WTC11 (cell line): ENCODE measurements around the gene SEC24C.

Experiments used
- AFF4 ChIP-seq: sonication (generic); formaldehyde crosslinking; IDR thresholded peaks from 2 replicates; pipeline ENCODE4 v1.8.1; 2023; ENCODE audit warnings: mild to moderate bottlenecking, missing genetic modification reagents, borderline replicate concordance
- ATF1 ChIP-seq: sonication (generic); formaldehyde crosslinking; IDR thresholded peaks from 2 replicates; pipeline ENCODE4 v1.8.1; 2023; ENCODE audit warnings: mild to moderate bottlenecking, moderate library complexity, missing genetic modification reagents
- ELF4 ChIP-seq: sonication (generic); formaldehyde crosslinking; IDR thresholded peaks from 2 replicates; pipeline ENCODE4 v1.8.1; 2022; ENCODE audit warnings: low read depth, mild to moderate bottlenecking, moderate library complexity, missing genetic modification reagents
- FOXK1 ChIP-seq: sonication (generic); formaldehyde crosslinking; IDR thresholded peaks from 2 replicates; pipeline ENCODE4 v1.8.0; 2022; ENCODE audit warnings: mild to moderate bottlenecking, moderate library complexity, missing genetic modification reagents
- IRF2 ChIP-seq: sonication (generic); formaldehyde crosslinking; IDR thresholded peaks from 2 replicates; pipeline ENCODE4 v1.8.0; 2022; ENCODE audit warnings: low read depth, missing genetic modification reagents, borderline replicate concordance
- NR1H2 ChIP-seq: sonication (generic); formaldehyde crosslinking; IDR thresholded peaks from 2 replicates; pipeline ENCODE4 v1.9.0; 2021; ENCODE audit warnings: mild to moderate bottlenecking, moderate library complexity, missing genetic modification reagents
- PRDM15 ChIP-seq: sonication (generic); formaldehyde crosslinking; IDR thresholded peaks from 2 replicates; pipeline ENCODE4 v1.8.0; 2022; ENCODE audit warnings: missing genetic modification reagents
- TCF7 ChIP-seq: sonication (generic); formaldehyde crosslinking; IDR thresholded peaks from 2 replicates; pipeline ENCODE4 v1.8.0; 2022; ENCODE audit warnings: mild to moderate bottlenecking, low read depth, missing genetic modification reagents, moderate library complexity
- USF1 ChIP-seq: sonication (generic); formaldehyde crosslinking; IDR thresholded peaks from 2 replicates; pipeline ENCODE4 v1.8.0; 2022; ENCODE audit warnings: mild to moderate bottlenecking, missing genetic modification reagents
- ZNF121 ChIP-seq: sonication (generic); formaldehyde crosslinking; IDR thresholded peaks from 2 replicates; pipeline ENCODE4 v1.8.0; 2023; ENCODE audit warnings: missing genetic modification reagents
- ZNF416 ChIP-seq: fragments of 250-450 bp; sonication (Bioruptor Pico); IDR thresholded peaks from 2 replicates; pipeline ENCODE4 v1.9.0; 2021; ENCODE audit warnings: mild to moderate bottlenecking, inconsistent platforms
- TF ChIP-seq, protein P1 (sequence below): fragments of 200-600 bp; IDR thresholded peaks from 2 replicates; pipeline ENCODE4 v1.8.0; 2022; ENCODE audit warnings: antibody characterized with exemption
- TF ChIP-seq, protein P2 (sequence below): sonication (generic); formaldehyde crosslinking; IDR thresholded peaks from 2 replicates; pipeline ENCODE4 v1.8.0; 2022; ENCODE audit warnings: mild to moderate bottlenecking, missing genetic modification reagents
- TF ChIP-seq, protein P3 (sequence below): sonication (generic); formaldehyde crosslinking; IDR thresholded peaks from 2 replicates; pipeline ENCODE4 v1.8.1; 2023; ENCODE audit warnings: mild to moderate bottlenecking, missing genetic modification reagents

DNA sequence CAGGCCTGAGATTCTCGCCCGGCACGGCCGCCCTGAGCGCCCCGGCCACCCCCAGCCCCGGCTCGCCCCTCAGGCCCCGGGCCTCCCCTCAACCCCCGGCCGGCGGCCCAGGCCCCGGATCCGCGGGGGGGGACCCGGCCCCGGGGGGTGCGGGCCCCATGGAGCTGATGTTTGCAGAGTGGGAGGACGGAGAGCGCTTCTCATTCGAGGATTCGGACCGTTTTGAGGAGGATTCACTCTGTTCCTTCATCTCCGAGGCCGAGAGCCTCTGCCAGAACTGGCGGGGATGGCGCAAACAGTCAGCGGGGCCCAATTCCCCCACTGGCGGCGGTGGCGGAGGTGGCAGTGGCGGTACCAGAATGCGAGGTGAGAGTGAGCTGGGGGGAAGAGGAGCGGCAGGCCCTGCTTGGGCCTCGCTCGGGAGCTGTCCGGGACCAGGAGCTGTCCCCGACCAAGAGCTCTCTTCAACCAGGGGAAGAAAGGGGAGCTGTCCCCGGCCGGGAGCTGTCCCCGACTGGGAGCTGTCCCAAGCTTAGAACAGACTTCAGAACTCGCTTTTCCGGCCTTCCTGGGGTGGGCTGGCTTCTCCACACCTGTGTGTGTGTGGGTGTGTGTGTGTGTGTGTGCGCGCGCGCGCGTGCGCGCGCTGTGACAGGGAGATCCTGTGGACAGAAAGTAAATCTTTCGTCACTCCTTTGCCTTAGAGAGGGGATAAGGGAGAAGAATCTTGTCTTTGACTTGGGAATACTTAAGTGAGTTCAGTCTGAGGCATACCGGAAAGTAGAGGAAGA is 41.7 kb downstream of the SEC24C start:
- TF ChIP-seq PRDM15 = no peak
- TF ChIP-seq, protein P1, sequence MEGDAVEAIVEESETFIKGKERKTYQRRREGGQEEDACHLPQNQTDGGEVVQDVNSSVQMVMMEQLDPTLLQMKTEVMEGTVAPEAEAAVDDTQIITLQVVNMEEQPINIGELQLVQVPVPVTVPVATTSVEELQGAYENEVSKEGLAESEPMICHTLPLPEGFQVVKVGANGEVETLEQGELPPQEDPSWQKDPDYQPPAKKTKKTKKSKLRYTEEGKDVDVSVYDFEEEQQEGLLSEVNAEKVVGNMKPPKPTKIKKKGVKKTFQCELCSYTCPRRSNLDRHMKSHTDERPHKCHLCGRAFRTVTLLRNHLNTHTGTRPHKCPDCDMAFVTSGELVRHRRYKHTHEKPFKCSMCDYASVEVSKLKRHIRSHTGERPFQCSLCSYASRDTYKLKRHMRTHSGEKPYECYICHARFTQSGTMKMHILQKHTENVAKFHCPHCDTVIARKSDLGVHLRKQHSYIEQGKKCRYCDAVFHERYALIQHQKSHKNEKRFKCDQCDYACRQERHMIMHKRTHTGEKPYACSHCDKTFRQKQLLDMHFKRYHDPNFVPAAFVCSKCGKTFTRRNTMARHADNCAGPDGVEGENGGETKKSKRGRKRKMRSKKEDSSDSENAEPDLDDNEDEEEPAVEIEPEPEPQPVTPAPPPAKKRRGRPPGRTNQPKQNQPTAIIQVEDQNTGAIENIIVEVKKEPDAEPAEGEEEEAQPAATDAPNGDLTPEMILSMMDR = no peak
- no peak for TF ChIP-seq NR1H2 (CRISPR knock-in tag)
- TF ChIP-seq ZNF416 = no peak
- TF ChIP-seq, protein P2, sequence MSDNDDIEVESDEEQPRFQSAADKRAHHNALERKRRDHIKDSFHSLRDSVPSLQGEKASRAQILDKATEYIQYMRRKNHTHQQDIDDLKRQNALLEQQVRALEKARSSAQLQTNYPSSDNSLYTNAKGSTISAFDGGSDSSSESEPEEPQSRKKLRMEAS (CRISPR knock-in tag) = no peak
- no peak for TF ChIP-seq AFF4 (CRISPR knock-in tag)
- TF ChIP-seq ZNF121 (CRISPR knock-in tag) = no peak
- TF ChIP-seq IRF2 (CRISPR knock-in tag) = no peak
- no peak for TF ChIP-seq ELF4 (CRISPR knock-in tag)
- no peak for TF ChIP-seq TCF7 (CRISPR knock-in tag)
- no peak for TF ChIP-seq FOXK1 (CRISPR knock-in tag)
- no peak for TF ChIP-seq USF1
- TF ChIP-seq, protein P3, sequence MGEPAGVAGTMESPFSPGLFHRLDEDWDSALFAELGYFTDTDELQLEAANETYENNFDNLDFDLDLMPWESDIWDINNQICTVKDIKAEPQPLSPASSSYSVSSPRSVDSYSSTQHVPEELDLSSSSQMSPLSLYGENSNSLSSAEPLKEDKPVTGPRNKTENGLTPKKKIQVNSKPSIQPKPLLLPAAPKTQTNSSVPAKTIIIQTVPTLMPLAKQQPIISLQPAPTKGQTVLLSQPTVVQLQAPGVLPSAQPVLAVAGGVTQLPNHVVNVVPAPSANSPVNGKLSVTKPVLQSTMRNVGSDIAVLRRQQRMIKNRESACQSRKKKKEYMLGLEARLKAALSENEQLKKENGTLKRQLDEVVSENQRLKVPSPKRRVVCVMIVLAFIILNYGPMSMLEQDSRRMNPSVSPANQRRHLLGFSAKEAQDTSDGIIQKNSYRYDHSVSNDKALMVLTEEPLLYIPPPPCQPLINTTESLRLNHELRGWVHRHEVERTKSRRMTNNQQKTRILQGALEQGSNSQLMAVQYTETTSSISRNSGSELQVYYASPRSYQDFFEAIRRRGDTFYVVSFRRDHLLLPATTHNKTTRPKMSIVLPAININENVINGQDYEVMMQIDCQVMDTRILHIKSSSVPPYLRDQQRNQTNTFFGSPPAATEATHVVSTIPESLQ = no peak
- TF ChIP-seq ATF1 (CRISPR knock-in tag) = no peak
